GM23248 (cell line): ENCODE results near the gene EPHB4.

ENCODE experiments used
- EZH2 ChIP-seq: fragments of 200-600 bp; sonication (generic); IDR thresholded peaks from 2 replicates; pipeline ENCODE4 v1.6.1; 2018; ENCODE audit warnings: antibody characterized with exemption, mild to moderate bottlenecking; ENCODE audit not compliant: insufficient read depth, poor library complexity, severe bottlenecking
- EZH2phosphoT487 ChIP-seq: fragments of 200-600 bp; sonication (generic); IDR thresholded peaks from 2 replicates; pipeline ENCODE4 v1.6.1; 2018; ENCODE audit warnings: antibody characterized with exemption, moderate library complexity, mild to moderate bottlenecking, low read depth; ENCODE audit not compliant: insufficient read depth

DNA sequence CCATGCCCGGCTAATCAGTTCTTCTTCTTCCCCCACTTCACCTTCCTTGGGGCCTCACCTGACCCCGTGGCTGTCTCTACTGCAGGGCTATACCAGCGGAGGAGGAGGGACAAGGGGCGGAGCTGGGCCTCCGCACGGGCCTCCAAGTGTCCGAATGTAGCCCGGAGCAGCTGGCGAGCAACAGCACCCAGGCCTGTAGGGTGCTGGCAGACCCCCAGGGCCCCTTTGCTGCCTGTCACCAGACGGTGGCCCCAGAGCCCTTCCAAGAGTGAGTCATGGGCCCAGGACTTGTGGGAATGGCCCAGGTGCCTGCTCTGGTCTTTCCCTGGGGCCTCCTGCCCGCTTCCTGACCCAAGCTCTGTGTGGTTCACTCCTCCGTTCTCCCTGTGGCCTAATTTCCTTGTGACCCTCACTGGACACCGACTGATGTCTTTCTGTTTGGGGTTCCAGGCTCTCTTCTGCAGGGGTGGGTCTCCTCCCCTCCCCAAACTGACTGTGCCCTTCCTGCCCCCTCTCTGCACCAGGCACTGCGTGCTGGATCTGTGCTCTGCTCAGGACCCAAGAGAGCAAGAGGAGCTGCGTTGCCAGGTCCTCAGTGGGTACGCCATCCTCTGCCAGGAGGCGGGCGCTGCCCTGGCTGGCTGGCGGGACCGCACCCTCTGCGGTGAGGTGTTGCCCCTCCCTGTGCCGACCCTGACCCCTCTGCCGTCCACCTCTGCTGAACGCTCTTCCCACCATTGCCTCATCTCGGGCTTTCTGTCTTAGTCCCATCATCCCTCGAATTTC is 35.2 kb downstream of the EPHB4 start:
- TF ChIP-seq EZH2 (no peak), EZH2phosphoT487 (no peak)
